ENCODE results near the gene SERPINB4.

- TF ChIP-seq, protein P1, sequence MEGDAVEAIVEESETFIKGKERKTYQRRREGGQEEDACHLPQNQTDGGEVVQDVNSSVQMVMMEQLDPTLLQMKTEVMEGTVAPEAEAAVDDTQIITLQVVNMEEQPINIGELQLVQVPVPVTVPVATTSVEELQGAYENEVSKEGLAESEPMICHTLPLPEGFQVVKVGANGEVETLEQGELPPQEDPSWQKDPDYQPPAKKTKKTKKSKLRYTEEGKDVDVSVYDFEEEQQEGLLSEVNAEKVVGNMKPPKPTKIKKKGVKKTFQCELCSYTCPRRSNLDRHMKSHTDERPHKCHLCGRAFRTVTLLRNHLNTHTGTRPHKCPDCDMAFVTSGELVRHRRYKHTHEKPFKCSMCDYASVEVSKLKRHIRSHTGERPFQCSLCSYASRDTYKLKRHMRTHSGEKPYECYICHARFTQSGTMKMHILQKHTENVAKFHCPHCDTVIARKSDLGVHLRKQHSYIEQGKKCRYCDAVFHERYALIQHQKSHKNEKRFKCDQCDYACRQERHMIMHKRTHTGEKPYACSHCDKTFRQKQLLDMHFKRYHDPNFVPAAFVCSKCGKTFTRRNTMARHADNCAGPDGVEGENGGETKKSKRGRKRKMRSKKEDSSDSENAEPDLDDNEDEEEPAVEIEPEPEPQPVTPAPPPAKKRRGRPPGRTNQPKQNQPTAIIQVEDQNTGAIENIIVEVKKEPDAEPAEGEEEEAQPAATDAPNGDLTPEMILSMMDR (conservative IDR thresholded peaks at IDR 0.05): no peak
- TF ChIP-seq ZFX (IDR thresholded peaks at IDR 0.05): no peak
Measured at GRCh38 chr18:63619661-63620060, 24.4 kb downstream of the SERPINB4 start.

All from C4-2B (cell line).